Endothelial cell of umbilical vein (primary cell): Measurements from ENCODE around the gene KLHL6. TPM values are rescaled to one million over a fixed set of nuclear protein-coding genes. Genes with fewer than 3 reads are reported as not detected.

Source experiments
- BruUV-seq: library from RNA; stranded (reverse); fragments of 400-500 nt; replicated peaks from 2 replicates; lab custom pipeline; 2021; lab: Mats Ljungman, UMichigan
- CTCF ChIA-PET: fragments of 300-600, 350-600 bp; sonication (Branson Sonifier 250); formaldehyde crosslinking; loops from one replicate; lab custom pipeline; 2021; ENCODE audit warnings: antibody characterized with exemption, inconsistent platforms; lab: Charles Lee
- POLR2A ChIA-PET: fragments of 300-600, 350-600 bp; sonication (Branson Sonifier 250); formaldehyde crosslinking; loops from one replicate; lab custom pipeline; 2021; ENCODE audit warnings: antibody characterized with exemption, inconsistent platforms; lab: Charles Lee
- DNase-seq: peaks from one replicate; pipeline ENCODE4 v3.0.0-alpha.2; 2011; ENCODE audit warnings: low read depth, low spot score
- FAIRE-seq: peaks from 2 replicates; lab custom pipeline; 2011; peaks lifted over from hg19 to GRCh38; lab: Jason Lieb, UNC
- H2AFZ ChIP-seq: 2 replicates; pipeline ENCODE4 v1.6.0; 2012; ENCODE audit warnings: low read depth, low read length, control low read depth, inconsistent platforms
- H3K27ac ChIP-seq: 2 replicates; pipeline ENCODE4 v1.5.1; 2011; ENCODE audit warnings: low read depth, mild to moderate bottlenecking, control low read depth, low read length, moderate library complexity; ENCODE audit not compliant: insufficient read depth
- H3K27me3 ChIP-seq, 2 experiments: 2 replicates each; pipeline versions ENCODE4 v1.6.0 to v1.6.1; 2011; ENCODE audit warnings: low read length in 2 of 2, mixed read lengths in 1 of 2; ENCODE audit not compliant: control insufficient read depth in 2 of 2, insufficient read depth in 2 of 2
- H3K36me3 ChIP-seq, 2 experiments: 2 replicates in 1 of 2; 3 replicates in 1 of 2; pipeline ENCODE4 v1.5.1; 2011; ENCODE audit warnings: low read length in 2 of 2, mild to moderate bottlenecking in 1 of 2, moderate library complexity in 1 of 2; ENCODE audit not compliant: control insufficient read depth in 2 of 2, insufficient read depth in 2 of 2; ENCODE audit errors: extremely low read depth in 1 of 2
- H3K4me1 ChIP-seq: 3 replicates; pipeline ENCODE4 v1.5.1; 2011; ENCODE audit warnings: mild to moderate bottlenecking, low read length; ENCODE audit not compliant: control insufficient read depth, insufficient read depth; ENCODE audit errors: extremely low read depth
- H3K4me2 ChIP-seq: 2 replicates; pipeline ENCODE4 v1.6.1; 2011; ENCODE audit warnings: low read length, control low read depth, mixed read lengths; ENCODE audit not compliant: insufficient read depth
- H3K4me3 ChIP-seq, 3 experiments: fragments of 200-600 bp in 1 of 3; sonication (generic), shearing (Covaris generic) in 1 of 3; replicated peaks in 1 of 3; 2 replicates each; pipeline ENCODE4 v1.5.1; 2011 to 2016; ENCODE audit warnings: control low read depth in 3 of 3, low read length in 3 of 3, mild to moderate bottlenecking in 2 of 3, inconsistent platforms in 1 of 3, low read depth in 1 of 3, moderate library complexity in 1 of 3; ENCODE audit not compliant: insufficient read depth in 1 of 3
- H3K79me2 ChIP-seq: 2 replicates; pipeline ENCODE4 v1.6.0; 2012; ENCODE audit warnings: low read length, inconsistent platforms; ENCODE audit not compliant: control insufficient read depth, insufficient read depth
- H3K9ac ChIP-seq: replicated peaks from 2 replicates; pipeline ENCODE3; 2011; ENCODE audit warnings: low read length, control low read depth; ENCODE audit not compliant: insufficient read depth; ENCODE audit errors: extremely low read depth
- H3K9me1 ChIP-seq: replicated peaks from 3 replicates; pipeline ENCODE4 v1.6.0; 2011; ENCODE audit warnings: mild to moderate bottlenecking, low read length; ENCODE audit not compliant: control insufficient read depth, insufficient read depth; ENCODE audit errors: extremely low read depth
- H3K9me3 ChIP-seq: replicated peaks from 2 replicates; pipeline ENCODE4 v1.5.1; 2012; ENCODE audit warnings: low read length, inconsistent platforms; ENCODE audit not compliant: control insufficient read depth, insufficient read depth
- H4K20me1 ChIP-seq: replicated peaks from 2 replicates; pipeline ENCODE3; 2011; ENCODE audit warnings: mild to moderate bottlenecking, low read length; ENCODE audit not compliant: control insufficient read depth, insufficient read depth; ENCODE audit errors: extremely low read depth
- EZH2 ChIP-seq: IDR thresholded peaks from 2 replicates; pipeline ENCODE4 v1.6.1; 2012; ENCODE audit warnings: borderline replicate concordance, low read depth, mild to moderate bottlenecking, moderate library complexity, low read length, inconsistent platforms; ENCODE audit not compliant: severe bottlenecking
- FOS ChIP-seq: IDR thresholded peaks from 2 replicates; pipeline ENCODE4 v1.6.1; 2011; ENCODE audit warnings: mild to moderate bottlenecking, low read length, moderate library complexity, borderline replicate concordance; ENCODE audit not compliant: insufficient read depth
- JUN ChIP-seq: IDR thresholded peaks from 2 replicates; pipeline ENCODE4 v1.6.1; 2011; ENCODE audit warnings: borderline replicate concordance, low read depth; ENCODE audit not compliant: insufficient read length, insufficient read depth
- POLR2AphosphoS5 ChIP-seq: IDR thresholded peaks from 2 replicates; pipeline ENCODE4 v1.6.1; 2012; ENCODE audit warnings: low read depth, mild to moderate bottlenecking, control low read depth, low read length, moderate library complexity; ENCODE audit not compliant: insufficient read depth
- dilution Hi-C: fragments of 300-500 bp; cut with MboI; formaldehyde crosslinking; loops from one replicate; pipeline ENCODE4 v1.15.0; 2019; ENCODE audit warnings: low sequenced_read_pairs; ENCODE audit not compliant: extremely low pct_ligation_motif_present
- intact Hi-C: fragments of 100-400 bp; cut with micrococcal nuclease; formaldehyde crosslinking; loops from one replicate; pipeline ENCODE4 v1.10.0; 2022
- polyA plus RNA-seq, 4 experiments: library from polyadenylated mRNA; depleted of rRNA in 3 of 4; stranded (reverse) in 3 of 4; unstranded in 1 of 4; fragments of >200 nt; gene quantifications; 2 replicates each; pipeline versions ENCODE4 v1.2.1 to v1.2.3, GENCODE V29; 2011 to 2012; ENCODE audit warnings: missing spikeins in 1 of 4
- total RNA-seq: library from RNA; stranded (reverse); gene quantifications from 2 replicates; pipeline ENCODE4 v1.2.3, GENCODE V29; 2021
- TF ChIP-seq, protein P1 (sequence below), 2 donors: IDR thresholded peaks; 1 replicate in 1 of 2; 2 replicates in 1 of 2; pipeline ENCODE4 v1.5.1; 2011; ENCODE audit warnings: low read length in 2 of 2, mild to moderate bottlenecking in 2 of 2, moderate library complexity in 2 of 2, control low read depth in 1 of 2, inconsistent platforms in 1 of 2, low read depth in 1 of 2; ENCODE audit not compliant: insufficient read depth in 1 of 2; ENCODE audit errors: extremely low read depth in 1 of 2

Gene KLHL6
- total and polyA plus RNA-seq, 2 donors (not counting 3 experiments of a cell fraction or from before 2014, with no cell fraction given), result 5.7 to 12.6 TPM

DNA sequence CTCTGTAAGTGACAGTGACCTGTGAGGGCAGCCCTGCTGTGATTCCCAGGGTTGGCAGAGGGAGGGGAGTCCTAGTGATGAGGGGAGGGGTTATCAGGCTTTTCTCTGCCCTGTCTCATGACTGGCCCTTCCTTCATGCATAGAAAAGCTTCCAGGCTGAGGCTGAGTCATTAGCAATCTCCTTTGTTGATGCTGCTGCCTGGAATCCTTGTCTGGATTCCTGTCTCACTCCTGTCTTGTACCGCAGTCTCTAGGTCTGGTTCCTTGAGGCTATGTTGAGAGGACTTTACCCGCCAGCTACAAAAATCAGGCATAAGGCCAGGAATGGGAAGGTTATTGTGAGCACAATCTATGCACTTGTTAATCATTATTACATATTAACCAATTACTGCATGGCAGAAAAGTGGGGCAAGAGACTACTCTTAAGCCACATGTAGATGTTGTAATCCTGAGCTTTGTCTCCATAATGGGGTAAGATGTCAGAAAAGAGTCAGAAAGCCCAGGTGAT is 7.2 kb downstream of the KLHL6 start:
- peak; percentile 76 for TF ChIP-seq FOS
- TF ChIP-seq JUN, result peak; percentile 64
- TF ChIP-seq, protein P1, sequence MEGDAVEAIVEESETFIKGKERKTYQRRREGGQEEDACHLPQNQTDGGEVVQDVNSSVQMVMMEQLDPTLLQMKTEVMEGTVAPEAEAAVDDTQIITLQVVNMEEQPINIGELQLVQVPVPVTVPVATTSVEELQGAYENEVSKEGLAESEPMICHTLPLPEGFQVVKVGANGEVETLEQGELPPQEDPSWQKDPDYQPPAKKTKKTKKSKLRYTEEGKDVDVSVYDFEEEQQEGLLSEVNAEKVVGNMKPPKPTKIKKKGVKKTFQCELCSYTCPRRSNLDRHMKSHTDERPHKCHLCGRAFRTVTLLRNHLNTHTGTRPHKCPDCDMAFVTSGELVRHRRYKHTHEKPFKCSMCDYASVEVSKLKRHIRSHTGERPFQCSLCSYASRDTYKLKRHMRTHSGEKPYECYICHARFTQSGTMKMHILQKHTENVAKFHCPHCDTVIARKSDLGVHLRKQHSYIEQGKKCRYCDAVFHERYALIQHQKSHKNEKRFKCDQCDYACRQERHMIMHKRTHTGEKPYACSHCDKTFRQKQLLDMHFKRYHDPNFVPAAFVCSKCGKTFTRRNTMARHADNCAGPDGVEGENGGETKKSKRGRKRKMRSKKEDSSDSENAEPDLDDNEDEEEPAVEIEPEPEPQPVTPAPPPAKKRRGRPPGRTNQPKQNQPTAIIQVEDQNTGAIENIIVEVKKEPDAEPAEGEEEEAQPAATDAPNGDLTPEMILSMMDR (IDR thresholded peaks at IDR 0.05; ENCODE audit: extremely low read depth in 1 of 2, insufficient read depth in 1 of 2, low read depth in 1 of 2, low read length in 2 of 2), result no peak
- TF ChIP-seq POLR2AphosphoS5, result peak; percentile 53
- TF ChIP-seq EZH2, result no peak
- intact Hi-C loops, result loop anchor here (2.0 kb wide), 1 partner anchor 18 kb away; no protein-coding TSS in a partner anchor
- H2AFZ ChIP-seq, result no peak overlapping the region
- ChIA-PET POLR2A (no interaction called here), CTCF (interaction anchor here (0.8 to 1.9 kb wide), 5 partner anchors 11 to 74 kb away, joined by 3 to 11 read pairs (median 4); no protein-coding TSS in a partner anchor)
- dilution Hi-C loops, result no loop called here
- H3K9me1 ChIP-seq, result no peaks in the 10 kb centered on the region
- no peak overlapping the region for H3K4me3 ChIP-seq
- peak overlapping the region; percentile 81 for H3K27ac ChIP-seq
- no TSS peak for BruUV-seq
- no peaks in the 10 kb centered on the region for H3K27me3 ChIP-seq
- DNase-seq (peak; percentile 94), FAIRE-seq (peak; percentile 94)
- H3K9ac ChIP-seq, result peak overlapping the region; percentile 33
- no peaks in the 10 kb centered on the region for H3K36me3 ChIP-seq
- H4K20me1 ChIP-seq, result no peaks in the 10 kb centered on the region
- H3K4me1 ChIP-seq, result peaks cover 32% of the 10 kb centered on the region
- H3K4me2 ChIP-seq, result peak overlapping the region; percentile 26
- no peaks in the 10 kb centered on the region for H3K9me3 ChIP-seq
- peaks cover 44% of the 10 kb centered on the region for H3K79me2 ChIP-seq
